H9 (cell line): ENCODE data around the gene CLCN6. TPM values are rescaled to one million over a fixed set of nuclear protein-coding genes. Genes with fewer than 3 reads are reported as not detected.

Experiments
- DNase-seq: peaks from one replicate; pipeline ENCODE4 v3.0.0-alpha.2; 2017
- H2AFZ ChIP-seq: one replicate; pipeline ENCODE4 v1.6.1; 2013; ENCODE audit warnings: mild to moderate bottlenecking, low read length, control low read depth, moderate library complexity
- H2AK5ac ChIP-seq: 2 replicates; pipeline ENCODE4 v1.6.1; 2013; ENCODE audit warnings: low read length, control low read depth, mixed read lengths; ENCODE audit not compliant: insufficient read length
- H2BK120ac ChIP-seq: one replicate; pipeline ENCODE4 v1.6.1; 2013; ENCODE audit warnings: low read depth, mild to moderate bottlenecking, low read length, control low read depth, inconsistent platforms; ENCODE audit not compliant: poor library complexity, severe bottlenecking
- H2BK12ac ChIP-seq: 2 replicates; pipeline ENCODE4 v1.6.1; 2013; ENCODE audit warnings: low read length, control low read depth, mixed read lengths, low read depth; ENCODE audit not compliant: insufficient read length
- H2BK15ac ChIP-seq: 2 replicates; pipeline ENCODE4 v1.6.1; 2013; ENCODE audit warnings: low read depth, low read length, control low read depth
- H2BK20ac ChIP-seq: one replicate; pipeline ENCODE4 v1.6.1; 2013; ENCODE audit warnings: low read depth, mild to moderate bottlenecking, low read length, control low read depth, inconsistent platforms; ENCODE audit not compliant: poor library complexity, severe bottlenecking
- H2BK5ac ChIP-seq: 2 replicates; pipeline ENCODE4 v1.6.1; 2013; ENCODE audit warnings: low read length, control low read depth, mixed read lengths; ENCODE audit not compliant: insufficient read length
- H3K14ac ChIP-seq: 2 replicates; pipeline ENCODE4 v1.6.1; 2013; ENCODE audit warnings: low read length, control low read depth; ENCODE audit not compliant: insufficient read depth
- H3K18ac ChIP-seq: 2 replicates; pipeline ENCODE4 v1.6.1; 2013; ENCODE audit warnings: low read depth, mild to moderate bottlenecking, mixed read lengths, low read length, control low read depth; ENCODE audit not compliant: insufficient read length
- H3K23ac ChIP-seq: 2 replicates; pipeline ENCODE4 v1.6.1; 2013; ENCODE audit warnings: low read length, control low read depth, mixed read lengths, low read depth; ENCODE audit not compliant: insufficient read length
- H3K23me2 ChIP-seq: 2 replicates; pipeline ENCODE4 v1.6.1; 2013; ENCODE audit warnings: low read depth, mild to moderate bottlenecking, mixed read lengths, low read length, control low read depth; ENCODE audit not compliant: insufficient read length, poor library complexity, severe bottlenecking
- H3K27ac ChIP-seq: 2 replicates; pipeline ENCODE4 v1.5.1; 2013; ENCODE audit warnings: low read length, control low read depth, mixed read lengths, low read depth; ENCODE audit not compliant: insufficient read length
- H3K27me3 ChIP-seq: 2 replicates; pipeline ENCODE4 v1.6.1; 2013; ENCODE audit warnings: low read length, control low read depth, inconsistent platforms; ENCODE audit not compliant: insufficient read depth
- H3K4ac ChIP-seq: 2 replicates; pipeline ENCODE4 v1.6.1; 2013; ENCODE audit warnings: low read depth, mild to moderate bottlenecking, control low read depth, inconsistent platforms, low read length, moderate library complexity
- H3K4me1 ChIP-seq: 2 replicates; pipeline ENCODE4 v1.6.1; 2013; ENCODE audit warnings: low read length, control low read depth, inconsistent platforms; ENCODE audit not compliant: insufficient read depth
- H3K4me2 ChIP-seq: 2 replicates; pipeline ENCODE4 v1.6.1; 2013; ENCODE audit warnings: low read length, control low read depth, mixed read lengths; ENCODE audit not compliant: insufficient read length, insufficient read depth
- H3K56ac ChIP-seq: 2 replicates; pipeline ENCODE4 v1.6.1; 2013; ENCODE audit warnings: low read depth, mild to moderate bottlenecking, mixed read lengths, low read length, control low read depth; ENCODE audit not compliant: insufficient read length
- H3K79me1 ChIP-seq: 2 replicates; pipeline ENCODE4 v1.6.1; 2013; ENCODE audit warnings: low read depth, mild to moderate bottlenecking, moderate library complexity, low read length, control low read depth, inconsistent platforms; ENCODE audit not compliant: insufficient read depth, poor library complexity, severe bottlenecking
- H3K79me2 ChIP-seq: 2 replicates; pipeline ENCODE4 v1.6.1; 2013; ENCODE audit warnings: low read length, control low read depth, inconsistent platforms; ENCODE audit not compliant: insufficient read depth
- H3K9ac ChIP-seq: 2 replicates; pipeline ENCODE4 v1.6.1; 2013; ENCODE audit warnings: low read length, control low read depth, mixed read lengths; ENCODE audit not compliant: insufficient read length; ENCODE audit errors: extremely low read depth
- H3K9me3 ChIP-seq: one replicate; pipeline ENCODE4 v1.6.1; 2013; ENCODE audit warnings: low read depth, low read length, inconsistent platforms; ENCODE audit not compliant: control insufficient read depth
- H3T11ph ChIP-seq: one replicate; pipeline ENCODE4 v1.6.1; 2013; ENCODE audit warnings: mild to moderate bottlenecking, low read length, control low read depth, inconsistent platforms
- H4K20me1 ChIP-seq: one replicate; pipeline ENCODE4 v1.6.1; 2013; ENCODE audit not compliant: control insufficient read depth, insufficient read length, insufficient read depth
- H4K5ac ChIP-seq: 2 replicates; pipeline ENCODE4 v1.6.1; 2013; ENCODE audit warnings: low read depth, mild to moderate bottlenecking, mixed read lengths, low read length, control low read depth; ENCODE audit not compliant: insufficient read length
- H4K8ac ChIP-seq: replicated peaks from 2 replicates; pipeline ENCODE4 v1.6.1; 2013; ENCODE audit warnings: low read length, control low read depth, mixed read lengths, low read depth; ENCODE audit not compliant: insufficient read length
- H4K91ac ChIP-seq: 2 replicates; pipeline ENCODE4 v1.6.1; 2013; ENCODE audit warnings: low read depth, mild to moderate bottlenecking, moderate library complexity, mixed read lengths, low read length, control low read depth; ENCODE audit not compliant: insufficient read length
- H3K27ac Mint-ChIP-seq, 3 experiments: 2 replicates in 2 of 3; 3 replicates in 1 of 3; pipeline ENCODE4 v1.8.0; 2020 to 2021; ENCODE audit warnings: mixed read lengths in 3 of 3, mild to moderate bottlenecking in 1 of 3, moderate library complexity in 1 of 3
- H3K27me3 Mint-ChIP-seq: 2 replicates; pipeline ENCODE4 v1.8.0; 2021; ENCODE audit warnings: low read depth, mild to moderate bottlenecking, moderate library complexity, mixed read lengths
- H3K36me3 Mint-ChIP-seq, 3 experiments: 2 replicates in 2 of 3; 3 replicates in 1 of 3; pipeline ENCODE4 v1.8.0; 2020 to 2021; ENCODE audit warnings: low read depth in 3 of 3, mixed read lengths in 3 of 3; ENCODE audit not compliant: insufficient read depth in 1 of 3
- H3K4me1 Mint-ChIP-seq, 2 experiments: 2 replicates each; pipeline ENCODE4 v1.8.0; 2020; ENCODE audit warnings: mixed read lengths in 2 of 2
- H3K4me3 Mint-ChIP-seq, 2 experiments: 2 replicates in 1 of 2; 3 replicates in 1 of 2; pipeline ENCODE4 v1.8.0; 2020 to 2021; ENCODE audit warnings: mild to moderate bottlenecking in 2 of 2, mixed read lengths in 2 of 2, moderate library complexity in 1 of 2
- H3K9me3 Mint-ChIP-seq, 2 experiments: 2 replicates in 1 of 2; 3 replicates in 1 of 2; pipeline ENCODE4 v1.8.0; 2020; ENCODE audit warnings: mild to moderate bottlenecking in 2 of 2, mixed read lengths in 2 of 2, moderate library complexity in 1 of 2
- WGBS: extraction: QIAGEN DNeasy Blood & Tissue Kit; methylation state at CpG from one replicate; pipeline ENCODE4 v1.1.7; 2013; ENCODE audit warnings: missing lambda C conversion rate, low lambda C conversion rate, mixed read lengths; ENCODE audit not compliant: insufficient read length; ENCODE audit errors: extremely low coverage; 5-methylcytosine and 5-hydroxymethylcytosine counted together
- total RNA-seq: library from RNA; stranded (reverse); gene quantifications from 2 replicates; pipeline ENCODE4 v1.2.1, GENCODE V29; 2021
- TF ChIP-seq, protein P1 (sequence below): fragments of 200-600 bp; sonication (generic); conservative IDR thresholded peaks from 3 replicates; pipeline ENCODE4 v1.8.0; 2021; ENCODE audit warnings: antibody characterized with exemption, mild to moderate bottlenecking

CLCN6 gene
- total RNA-seq, 1 experiment from 2014 or later = 20.5 TPM

DNA sequence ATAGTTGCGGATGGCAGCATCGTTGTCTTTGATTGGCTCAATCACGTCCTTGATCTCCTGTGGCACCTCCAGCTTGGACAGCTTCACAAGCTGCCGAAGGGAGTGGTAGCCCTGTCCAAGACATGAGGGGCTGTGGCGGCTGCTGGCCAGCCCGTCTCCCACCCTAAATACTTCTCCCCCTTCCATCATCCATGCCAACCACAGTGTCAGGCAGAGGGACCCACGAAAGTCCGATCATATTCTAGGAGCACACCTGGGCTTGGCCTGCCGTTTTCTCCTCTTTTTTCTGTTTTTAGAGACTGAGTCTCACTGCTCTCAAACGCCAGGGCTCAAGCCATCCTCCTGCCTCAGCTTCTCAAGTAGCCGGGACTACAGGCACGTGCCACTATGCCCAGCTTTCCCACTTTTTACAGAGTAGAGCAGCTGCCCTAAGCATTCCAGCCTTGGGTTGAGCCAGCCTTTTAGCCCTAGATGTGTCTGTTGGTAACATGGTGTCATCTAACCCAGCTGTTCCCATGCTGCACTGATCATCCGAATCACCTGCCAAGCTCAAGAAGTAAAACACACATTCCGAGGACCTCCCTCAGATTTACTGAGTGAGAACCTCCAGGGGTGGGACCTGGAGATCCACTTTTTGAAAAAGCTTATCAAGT is 10.6 kb upstream of the CLCN6 start:
- no peak overlapping the region for H3K18ac ChIP-seq
- H2BK15ac ChIP-seq = no peak overlapping the region
- no peaks in the 10 kb centered on the region for H3K9me3 Mint-ChIP-seq
- H3T11ph ChIP-seq = no peak overlapping the region
- no peak overlapping the region for H2BK20ac ChIP-seq
- H3K79me2 ChIP-seq = no peaks in the 10 kb centered on the region
- H3K9ac ChIP-seq = no peak overlapping the region
- H2BK120ac ChIP-seq = no peak overlapping the region
- H4K91ac ChIP-seq = no peak overlapping the region
- no peaks in the 10 kb centered on the region for H3K9me3 ChIP-seq
- H3K23ac ChIP-seq = no peak overlapping the region
- H4K20me1 ChIP-seq = no peaks in the 10 kb centered on the region
- WGBS = no CpG with 5 or more reads among the region's 14 CpGs
- no peaks in the 10 kb centered on the region for H3K79me1 ChIP-seq
- no peak for DNase-seq
- H3K4me1 ChIP-seq = no peaks in the 10 kb centered on the region
- no peak overlapping the region for H3K27ac Mint-ChIP-seq
- no peak overlapping the region for H4K5ac ChIP-seq
- H3K56ac ChIP-seq = no peak overlapping the region
- no peak overlapping the region for H2AK5ac ChIP-seq
- H3K27me3 Mint-ChIP-seq = no peaks in the 10 kb centered on the region
- H3K14ac ChIP-seq = no peak overlapping the region
- no peak overlapping the region for H2BK5ac ChIP-seq
- peaks cover 16 to 58% (median 45%) of the 10 kb centered on the region in 3 experiments; a peak in 6 of 7 replicates for H3K36me3 Mint-ChIP-seq
- no peak overlapping the region; a peak in 1 of 5 replicates for H3K4me3 Mint-ChIP-seq
- H3K4me1 Mint-ChIP-seq = no peaks in the 10 kb centered on the region
- no peak overlapping the region for H3K4ac ChIP-seq
- no peaks in the 10 kb centered on the region for H3K27me3 ChIP-seq
- H4K8ac ChIP-seq = no peak overlapping the region
- no peak overlapping the region for H3K27ac ChIP-seq
- no peaks in the 10 kb centered on the region for H3K23me2 ChIP-seq
- no peak overlapping the region for H2AFZ ChIP-seq
- H2BK12ac ChIP-seq = no peak overlapping the region
- TF ChIP-seq, protein P1, sequence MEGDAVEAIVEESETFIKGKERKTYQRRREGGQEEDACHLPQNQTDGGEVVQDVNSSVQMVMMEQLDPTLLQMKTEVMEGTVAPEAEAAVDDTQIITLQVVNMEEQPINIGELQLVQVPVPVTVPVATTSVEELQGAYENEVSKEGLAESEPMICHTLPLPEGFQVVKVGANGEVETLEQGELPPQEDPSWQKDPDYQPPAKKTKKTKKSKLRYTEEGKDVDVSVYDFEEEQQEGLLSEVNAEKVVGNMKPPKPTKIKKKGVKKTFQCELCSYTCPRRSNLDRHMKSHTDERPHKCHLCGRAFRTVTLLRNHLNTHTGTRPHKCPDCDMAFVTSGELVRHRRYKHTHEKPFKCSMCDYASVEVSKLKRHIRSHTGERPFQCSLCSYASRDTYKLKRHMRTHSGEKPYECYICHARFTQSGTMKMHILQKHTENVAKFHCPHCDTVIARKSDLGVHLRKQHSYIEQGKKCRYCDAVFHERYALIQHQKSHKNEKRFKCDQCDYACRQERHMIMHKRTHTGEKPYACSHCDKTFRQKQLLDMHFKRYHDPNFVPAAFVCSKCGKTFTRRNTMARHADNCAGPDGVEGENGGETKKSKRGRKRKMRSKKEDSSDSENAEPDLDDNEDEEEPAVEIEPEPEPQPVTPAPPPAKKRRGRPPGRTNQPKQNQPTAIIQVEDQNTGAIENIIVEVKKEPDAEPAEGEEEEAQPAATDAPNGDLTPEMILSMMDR = no peak
- H3K4me2 ChIP-seq = no peak overlapping the region
